Mesodermal cell (in vitro differentiated cells): ENCODE results near the gene FOXE3.
"Not testable (repeated sequence)": the region's sequence is repeated elsewhere in the genome, so short reads cannot be mapped to it uniquely, and the experiment has no call there.

Experiments used
- H3K27ac ChIP-seq: 2 replicates; pipeline ENCODE4 v1.7.0; 2013; ENCODE audit warnings: mild to moderate bottlenecking, low read depth, low read length, moderate library complexity; ENCODE audit not compliant: severe bottlenecking
- H3K36me3 ChIP-seq: 2 replicates; pipeline ENCODE4 v1.7.1; 2013; ENCODE audit warnings: mild to moderate bottlenecking, low read length, moderate library complexity; ENCODE audit not compliant: control insufficient read depth, insufficient read depth
- H3K4me1 ChIP-seq: one replicate; pipeline ENCODE4 v1.7.1; 2013; ENCODE audit warnings: mild to moderate bottlenecking, low read length; ENCODE audit not compliant: insufficient read depth, control insufficient read depth, poor library complexity, severe bottlenecking
- H3K4me3 ChIP-seq: 2 replicates; pipeline ENCODE4 v1.7.0; 2013; ENCODE audit warnings: low read length, control low read depth, mild to moderate bottlenecking; ENCODE audit not compliant: insufficient read depth, poor library complexity, severe bottlenecking; ENCODE audit errors: extremely low read depth
- H3K9me3 ChIP-seq: 2 replicates; pipeline ENCODE4 v1.7.1; 2013; ENCODE audit warnings: mild to moderate bottlenecking, low read length, moderate library complexity; ENCODE audit not compliant: control insufficient read depth
- WGBS, 2 experiments: methylation state at CpG; one replicate each; pipeline ENCODE4 v1.1.5; 2013; ENCODE audit warnings: missing lambda C conversion rate in 2 of 2; ENCODE audit not compliant: insufficient coverage in 2 of 2; 5-methylcytosine and 5-hydroxymethylcytosine counted together

Gene FOXE3

GRCh38 chr1:47450606-47451005 lies 34.5 kb downstream of the FOXE3 start:
- H3K36me3 ChIP-seq: no peaks in the 10 kb centered on the region
- H3K9me3 ChIP-seq: no peaks in the 10 kb centered on the region
- H3K4me3 ChIP-seq: no peak overlapping the region
- WGBS, 2 experiments: 64 to 80% methylated on average over 3 of the region's 4 CpGs
- no peak overlapping the region for H3K27ac ChIP-seq
- no peaks in the 10 kb centered on the region for H3K4me1 ChIP-seq

GRCh38 chr1:47452426-47452825 lies 36.3 kb downstream of the FOXE3 start:
- no peaks in the 10 kb centered on the region for H3K9me3 ChIP-seq
- no peaks in the 10 kb centered on the region for H3K36me3 ChIP-seq
- no peaks in the 10 kb centered on the region for H3K4me1 ChIP-seq
- no peak overlapping the region for H3K27ac ChIP-seq
- 43 to 60% methylated on average over 1 of the region's 1 CpG for WGBS, 2 experiments
- no peak overlapping the region for H3K4me3 ChIP-seq

- not testable (repeated sequence) for H3K4me3 ChIP-seq, H3K4me1 ChIP-seq, H3K9me3 ChIP-seq, H3K36me3 ChIP-seq, H3K27ac ChIP-seq
- 91 to 100% methylated on average over 1 to 2 of the region's 2 CpGs for WGBS, 2 experiments
These were observed 37.8 kb downstream of the FOXE3 start for GRCh38 chr1:47453910-47454309.

- WGBS, 2 experiments: 83% methylated on average over 1 of the region's 4 CpGs; no CpG with 5 or more reads in 1 of the 2 experiments
- Histone ChIP-seq H3K4me1 (no peaks in the 10 kb centered on the region), H3K27ac (no peak overlapping the region), H3K9me3 (no peaks in the 10 kb centered on the region), H3K36me3 (no peaks in the 10 kb centered on the region), H3K4me3 (no peak overlapping the region)
These were observed 40.2 kb downstream of the FOXE3 start for GRCh38 chr1:47456250-47456649.

GRCh38 chr1:47457547-47457946 lies 41.5 kb downstream of the FOXE3 start:
- not testable (repeated sequence) for H3K9me3 ChIP-seq, H3K4me3 ChIP-seq, H3K27ac ChIP-seq, H3K36me3 ChIP-seq, H3K4me1 ChIP-seq
- 83 to 94% methylated on average over 9 to 12 of the region's 16 CpGs for WGBS, 2 experiments

GRCh38 chr1:47459253-47459788 lies 43.2 kb downstream of the FOXE3 start:
- WGBS, 2 experiments: 57 to 63% methylated on average over 6 to 9 of the region's 11 CpGs

GRCh38 chr1:47460040-47460439 lies 44.0 kb downstream of the FOXE3 start:
- Histone ChIP-seq H3K4me3 (no peak overlapping the region), H3K27ac (no peak overlapping the region), H3K9me3 (no peaks in the 10 kb centered on the region), H3K36me3 (no peaks in the 10 kb centered on the region), H3K4me1 (no peaks in the 10 kb centered on the region)
- 11 to 15% methylated on average over 4 of the region's 5 CpGs for WGBS, 2 experiments

More at GRCh38 chr1:47459253-47459788, 43.2 kb downstream of the FOXE3 start:
- H3K36me3 ChIP-seq: no peaks in the 10 kb centered on the region
- H3K4me1 ChIP-seq: no peaks in the 10 kb centered on the region
- no peak overlapping the region for H3K4me3 ChIP-seq
- no peaks in the 10 kb centered on the region for H3K9me3 ChIP-seq
- no peak overlapping the region for H3K27ac ChIP-seq

GRCh38 chr1:47460456-47460855 lies 44.4 kb downstream of the FOXE3 start:
- Histone ChIP-seq H3K36me3 (no peaks in the 10 kb centered on the region), H3K4me3 (no peak overlapping the region), H3K27ac (no peak overlapping the region), H3K9me3 (no peaks in the 10 kb centered on the region), H3K4me1 (no peaks in the 10 kb centered on the region)

- H3K4me3 ChIP-seq: no peak overlapping the region
- no peaks in the 10 kb centered on the region for H3K36me3 ChIP-seq
- no peaks in the 10 kb centered on the region for H3K4me1 ChIP-seq
- 82% methylated on average over 3 of the region's 3 CpGs for WGBS, 2 experiments
- H3K9me3 ChIP-seq: no peaks in the 10 kb centered on the region
- H3K27ac ChIP-seq: no peak overlapping the region
These were observed 49.5 kb downstream of the FOXE3 start for GRCh38 chr1:47465605-47466004.
